ENCODE measurements around the gene TMA7. TPM values are rescaled to one million over a fixed set of nuclear protein-coding genes. Genes with fewer than 3 reads are reported as not detected.
A peak's percentile ranks its signal among the peaks of the same experiment; 100 is the strongest.

TMA7 gene
- total and polyA plus RNA-seq, 2 of the 13 experiments (the other 11 are each of a cell fraction or from before 2014, with no cell fraction given) = 100 to 486 TPM

DNA sequence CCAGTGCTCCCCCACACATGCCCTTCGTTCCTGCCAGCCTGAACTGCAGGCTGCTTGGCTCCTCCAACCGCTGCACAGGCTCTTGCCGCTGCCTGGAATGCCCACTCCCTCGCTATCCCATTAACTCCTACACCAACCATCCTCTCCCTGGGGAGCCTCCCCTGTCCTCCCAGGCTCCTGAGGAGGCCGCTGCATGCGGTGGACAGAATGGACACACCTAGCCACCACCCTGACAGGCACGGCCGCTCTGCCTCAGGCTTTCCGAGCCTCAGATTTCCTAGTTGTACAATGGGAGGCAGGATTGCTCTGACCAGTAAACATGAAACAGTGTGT is 12.5 kb upstream of the TMA7 start (continued):
- TF ChIP-seq, protein P1, sequence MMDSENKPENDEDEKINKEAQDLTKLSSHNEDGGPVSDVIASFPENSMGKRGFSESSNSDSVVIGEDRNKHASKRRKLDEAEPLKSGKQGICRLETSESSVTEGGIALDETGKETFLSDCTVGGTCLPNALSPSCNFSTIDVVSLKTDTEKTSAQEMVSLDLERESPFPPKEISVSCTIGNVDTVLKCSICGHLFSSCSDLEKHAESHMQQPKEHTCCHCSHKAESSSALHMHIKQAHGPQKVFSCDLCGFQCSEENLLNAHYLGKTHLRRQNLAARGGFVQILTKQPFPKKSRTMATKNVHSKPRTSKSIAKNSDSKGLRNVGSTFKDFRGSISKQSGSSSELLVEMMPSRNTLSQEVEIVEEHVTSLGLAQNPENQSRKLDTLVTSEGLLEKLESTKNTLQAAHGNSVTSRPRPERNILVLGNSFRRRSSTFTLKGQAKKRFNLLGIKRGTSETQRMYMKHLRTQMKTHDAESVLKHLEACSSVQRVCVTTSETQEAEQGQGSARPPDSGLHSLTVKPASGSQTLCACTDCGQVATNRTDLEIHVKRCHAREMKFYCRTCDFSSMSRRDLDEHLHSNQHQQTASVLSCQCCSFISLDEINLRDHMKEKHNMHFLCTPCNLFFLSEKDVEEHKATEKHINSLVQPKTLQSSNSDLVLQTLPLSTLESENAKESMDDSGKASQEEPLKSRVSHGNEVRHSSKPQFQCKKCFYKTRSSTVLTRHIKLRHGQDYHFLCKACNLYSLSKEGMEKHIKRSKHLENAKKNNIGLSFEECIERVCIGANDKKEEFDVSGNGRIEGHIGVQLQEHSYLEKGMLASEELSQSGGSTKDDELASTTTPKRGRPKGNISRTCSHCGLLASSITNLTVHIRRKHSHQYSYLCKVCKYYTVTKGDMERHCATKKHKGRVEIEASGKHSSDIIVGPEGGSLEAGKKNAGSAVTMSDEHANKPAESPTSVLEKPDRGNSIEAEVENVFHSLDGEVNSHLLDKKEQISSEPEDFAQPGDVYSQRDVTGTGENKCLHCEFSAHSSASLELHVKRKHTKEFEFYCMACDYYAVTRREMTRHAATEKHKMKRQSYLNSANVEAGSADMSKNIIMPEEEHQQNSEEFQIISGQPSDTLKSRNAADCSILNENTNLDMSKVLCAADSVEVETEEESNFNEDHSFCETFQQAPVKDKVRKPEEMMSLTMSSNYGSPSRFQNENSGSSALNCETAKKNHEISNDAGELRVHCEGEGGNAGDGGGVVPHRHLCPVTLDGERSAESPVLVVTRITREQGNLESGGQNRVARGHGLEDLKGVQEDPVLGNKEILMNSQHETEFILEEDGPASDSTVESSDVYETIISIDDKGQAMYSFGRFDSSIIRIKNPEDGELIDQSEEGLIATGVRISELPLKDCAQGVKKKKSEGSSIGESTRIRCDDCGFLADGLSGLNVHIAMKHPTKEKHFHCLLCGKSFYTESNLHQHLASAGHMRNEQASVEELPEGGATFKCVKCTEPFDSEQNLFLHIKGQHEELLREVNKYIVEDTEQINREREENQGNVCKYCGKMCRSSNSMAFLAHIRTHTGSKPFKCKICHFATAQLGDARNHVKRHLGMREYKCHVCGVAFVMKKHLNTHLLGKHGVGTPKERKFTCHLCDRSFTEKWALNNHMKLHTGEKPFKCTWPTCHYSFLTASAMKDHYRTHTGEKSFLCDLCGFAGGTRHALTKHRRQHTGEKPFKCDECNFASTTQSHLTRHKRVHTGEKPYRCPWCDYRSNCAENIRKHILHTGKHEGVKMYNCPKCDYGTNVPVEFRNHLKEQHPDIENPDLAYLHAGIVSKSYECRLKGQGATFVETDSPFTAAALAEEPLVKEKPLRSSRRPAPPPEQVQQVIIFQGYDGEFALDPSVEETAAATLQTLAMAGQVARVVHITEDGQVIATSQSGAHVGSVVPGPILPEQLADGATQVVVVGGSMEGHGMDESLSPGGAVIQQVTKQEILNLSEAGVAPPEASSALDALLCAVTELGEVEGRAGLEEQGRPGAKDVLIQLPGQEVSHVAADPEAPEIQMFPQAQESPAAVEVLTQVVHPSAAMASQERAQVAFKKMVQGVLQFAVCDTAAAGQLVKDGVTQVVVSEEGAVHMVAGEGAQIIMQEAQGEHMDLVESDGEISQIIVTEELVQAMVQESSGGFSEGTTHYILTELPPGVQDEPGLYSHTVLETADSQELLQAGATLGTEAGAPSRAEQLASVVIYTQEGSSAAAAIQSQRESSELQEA (CRISPR knock-in tag; IDR thresholded peaks at IDR 0.05; ENCODE audit: not compliant biosample characterization) = no peak
- TF ChIP-seq RBFOX2 (IDR thresholded peaks at IDR 0.05; ENCODE audit: low read depth, low read length) (peak; percentile 62; the same call in 1 of the 2 replicates), SRSF1 (optimal IDR thresholded peaks at IDR 0.05; ENCODE audit: low read depth, low read length) (no peak), EED (CRISPR knock-in tag; IDR thresholded peaks at IDR 0.05) (no peak), ZFP36L1 (CRISPR knock-in tag; IDR thresholded peaks at IDR 0.05) (no peak)
- TF ChIP-seq, protein P2, sequence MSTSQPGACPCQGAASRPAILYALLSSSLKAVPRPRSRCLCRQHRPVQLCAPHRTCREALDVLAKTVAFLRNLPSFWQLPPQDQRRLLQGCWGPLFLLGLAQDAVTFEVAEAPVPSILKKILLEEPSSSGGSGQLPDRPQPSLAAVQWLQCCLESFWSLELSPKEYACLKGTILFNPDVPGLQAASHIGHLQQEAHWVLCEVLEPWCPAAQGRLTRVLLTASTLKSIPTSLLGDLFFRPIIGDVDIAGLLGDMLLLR (CRISPR knock-in tag; IDR thresholded peaks at IDR 0.05) = 0 out of 2 replicates have a peak, but pooled peaks have one; percentile 23
- TF ChIP-seq, protein P3, sequence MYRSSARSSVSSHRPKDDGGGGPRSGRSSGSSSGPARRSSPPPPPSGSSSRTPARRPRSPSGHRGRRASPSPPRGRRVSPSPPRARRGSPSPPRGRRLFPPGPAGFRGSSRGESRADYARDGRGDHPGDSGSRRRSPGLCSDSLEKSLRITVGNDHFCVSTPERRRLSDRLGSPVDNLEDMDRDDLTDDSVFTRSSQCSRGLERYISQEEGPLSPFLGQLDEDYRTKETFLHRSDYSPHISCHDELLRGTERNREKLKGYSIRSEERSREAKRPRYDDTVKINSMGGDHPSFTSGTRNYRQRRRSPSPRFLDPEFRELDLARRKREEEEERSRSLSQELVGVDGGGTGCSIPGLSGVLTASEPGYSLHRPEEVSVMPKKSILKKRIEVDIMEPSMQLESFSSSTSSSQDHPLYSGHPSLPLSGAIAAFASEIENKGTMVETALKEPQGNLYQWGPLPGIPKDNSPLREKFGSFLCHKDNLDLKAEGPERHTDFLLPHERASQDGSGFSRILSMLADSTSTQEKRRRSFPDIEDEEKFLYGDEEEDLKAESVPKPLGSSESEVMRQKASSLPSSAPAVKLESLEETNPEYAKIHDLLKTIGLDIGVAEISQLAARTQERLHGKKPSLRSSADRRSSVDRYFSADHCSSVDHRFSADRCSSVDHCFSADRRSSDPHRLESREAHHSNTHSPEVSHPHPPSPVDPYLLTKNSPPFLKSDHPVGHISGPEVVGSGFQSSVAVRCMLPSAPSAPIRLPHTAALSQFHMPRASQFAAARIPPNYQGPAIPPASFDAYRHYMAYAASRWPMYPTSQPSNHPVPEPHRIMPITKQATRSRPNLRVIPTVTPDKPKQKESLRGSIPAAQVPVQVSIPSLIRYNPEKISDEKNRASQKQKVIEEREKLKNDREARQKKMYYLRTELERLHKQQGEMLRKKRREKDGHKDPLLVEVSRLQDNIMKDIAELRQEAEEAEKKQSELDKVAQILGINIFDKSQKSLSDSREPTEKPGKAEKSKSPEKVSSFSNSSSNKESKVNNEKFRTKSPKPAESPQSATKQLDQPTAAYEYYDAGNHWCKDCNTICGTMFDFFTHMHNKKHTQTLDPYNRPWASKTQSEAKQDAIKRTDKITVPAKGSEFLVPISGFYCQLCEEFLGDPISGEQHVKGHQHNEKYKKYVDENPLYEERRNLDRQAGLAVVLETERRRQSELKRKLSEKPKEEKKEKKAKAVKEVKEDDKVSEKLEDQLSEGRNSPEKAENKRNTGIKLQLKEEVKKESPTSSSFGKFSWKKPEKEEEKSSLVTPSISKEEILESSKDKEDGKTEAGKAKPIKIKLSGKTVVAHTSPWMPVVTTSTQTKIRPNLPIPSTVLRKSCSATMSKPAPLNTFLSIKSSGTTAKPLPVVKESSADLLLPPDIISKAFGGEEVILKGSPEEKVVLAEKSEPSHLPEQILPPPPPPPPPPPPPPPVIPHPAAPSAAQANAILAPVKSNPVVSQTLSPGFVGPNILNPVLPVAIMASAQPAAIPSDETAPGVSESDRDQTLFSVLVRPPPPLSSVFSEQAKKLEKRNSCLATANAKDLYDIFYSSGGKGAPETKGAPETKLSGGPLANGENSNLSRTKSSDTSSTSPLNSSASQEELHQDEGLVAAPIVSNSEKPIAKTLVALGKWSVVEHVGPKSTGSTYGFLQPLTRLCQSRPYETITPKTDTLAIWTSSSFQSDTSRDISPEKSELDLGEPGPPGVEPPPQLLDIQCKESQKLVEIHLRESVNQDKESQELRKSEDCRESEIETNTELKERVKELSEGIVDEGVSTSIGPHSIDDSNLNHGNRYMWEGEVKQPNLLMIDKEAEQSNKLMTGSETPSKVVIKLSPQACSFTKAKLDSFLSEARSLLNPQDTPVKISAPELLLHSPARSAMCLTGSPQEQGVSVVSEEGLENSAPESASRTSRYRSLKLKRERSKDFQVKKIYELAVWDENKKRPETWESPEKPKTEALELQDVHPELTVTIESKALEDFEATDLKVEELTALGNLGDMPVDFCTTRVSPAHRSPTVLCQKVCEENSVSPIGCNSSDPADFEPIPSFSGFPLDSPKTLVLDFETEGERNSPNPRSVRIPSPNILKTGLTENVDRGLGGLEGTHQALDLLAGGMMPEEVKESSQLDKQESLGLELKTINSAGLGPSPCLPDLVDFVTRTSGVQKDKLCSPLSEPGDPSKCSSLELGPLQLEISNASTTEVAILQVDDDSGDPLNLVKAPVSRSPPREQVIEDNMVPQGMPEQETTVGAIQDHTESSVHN (CRISPR knock-in tag; IDR thresholded peaks at IDR 0.05) = no peak
